SU-DHL-6 (cell line): Measurements from ENCODE around the gene AGPAT4.

Source experiments
- H2AFZ ChIP-seq: fragments of 200-600 bp; sonication (generic); 2 replicates; pipeline ENCODE4 v1.6.1; 2014; ENCODE audit warnings: low read depth, mild to moderate bottlenecking, moderate library complexity, mixed read lengths, antibody characterized with exemption, low read length; ENCODE audit not compliant: severe bottlenecking
- H3F3A ChIP-seq: fragments of 200-600 bp; shearing (Covaris generic); 2 replicates; pipeline ENCODE4 v1.6.0; 2016; ENCODE audit warnings: antibody characterized with exemption, mild to moderate bottlenecking; ENCODE audit not compliant: insufficient read depth
- H3K27ac ChIP-seq: fragments of 200-600 bp; sonication (generic); 2 replicates; pipeline ENCODE4 v1.5.1; 2016; ENCODE audit warnings: low read depth, mild to moderate bottlenecking, low read length, moderate library complexity, mixed read lengths
- H3K27me3 ChIP-seq: fragments of 200-600 bp; sonication (generic), shearing (Covaris generic); 2 replicates; pipeline ENCODE4 v1.6.0; 2014; ENCODE audit warnings: mild to moderate bottlenecking, low read length
- H3K36me3 ChIP-seq: fragments of 200-600 bp; sonication (generic); 2 replicates; pipeline ENCODE4 v1.6.1; 2014; ENCODE audit warnings: mild to moderate bottlenecking, low read length, mixed read lengths
- H3K4me2 ChIP-seq: fragments of 300-600, 200-600 bp; shearing (Covaris generic), sonication (generic); 2 replicates; pipeline ENCODE4 v1.6.0; 2014; ENCODE audit warnings: low read length, low read depth, mild to moderate bottlenecking; ENCODE audit not compliant: poor library complexity, severe bottlenecking
- H3K4me3 ChIP-seq: fragments of 200-600 bp; sonication (generic); 2 replicates; pipeline ENCODE4 v1.5.1; 2014; ENCODE audit warnings: antibody characterized with exemption, low read length, mild to moderate bottlenecking, mixed read lengths; ENCODE audit not compliant: insufficient read depth, poor library complexity, severe bottlenecking
- H3K79me2 ChIP-seq: fragments of 200-600 bp; sonication (generic); 2 replicates; pipeline ENCODE4 v1.6.1; 2014; ENCODE audit warnings: mild to moderate bottlenecking, low read length, moderate library complexity; ENCODE audit not compliant: insufficient read depth
- H3K9ac ChIP-seq: fragments of 200-600 bp; sonication (generic); 2 replicates; pipeline ENCODE4 v1.7.0; 2014; ENCODE audit warnings: mild to moderate bottlenecking, low read length
- H3K9me2 ChIP-seq: fragments of 200-600 bp; sonication (generic); replicated peaks from 2 replicates; pipeline ENCODE4 v1.6.1; 2014; ENCODE audit warnings: low read length; ENCODE audit not compliant: insufficient read depth
- H3K9me3 ChIP-seq: fragments of 200-600 bp; sonication (generic); 2 replicates; pipeline ENCODE4 v1.6.1; 2014; ENCODE audit warnings: low read length, mixed read lengths; ENCODE audit not compliant: insufficient read depth
- H4K20me1 ChIP-seq: fragments of 200-600 bp; sonication (generic); 2 replicates; pipeline ENCODE4 v1.6.1; 2014; ENCODE audit warnings: low read depth, mild to moderate bottlenecking, antibody characterized with exemption, low read length, moderate library complexity, mixed read lengths
- CTCF ChIP-seq: fragments of 200-600 bp; sonication (generic); IDR thresholded peaks from one replicate; pipeline ENCODE4 v1.5.1; 2017; ENCODE audit warnings: antibody characterized with exemption, mild to moderate bottlenecking, low read length, moderate library complexity; ENCODE audit not compliant: insufficient read depth, poor library complexity, severe bottlenecking
- EZH2phosphoT487 ChIP-seq: fragments of 200-600 bp; sonication (generic), shearing (Covaris generic); conservative IDR thresholded peaks from 2 replicates; pipeline ENCODE4 v1.6.1; 2018; ENCODE audit warnings: mild to moderate bottlenecking, antibody characterized with exemption, low read length, moderate library complexity, mixed read lengths

Gene AGPAT4

DNA sequence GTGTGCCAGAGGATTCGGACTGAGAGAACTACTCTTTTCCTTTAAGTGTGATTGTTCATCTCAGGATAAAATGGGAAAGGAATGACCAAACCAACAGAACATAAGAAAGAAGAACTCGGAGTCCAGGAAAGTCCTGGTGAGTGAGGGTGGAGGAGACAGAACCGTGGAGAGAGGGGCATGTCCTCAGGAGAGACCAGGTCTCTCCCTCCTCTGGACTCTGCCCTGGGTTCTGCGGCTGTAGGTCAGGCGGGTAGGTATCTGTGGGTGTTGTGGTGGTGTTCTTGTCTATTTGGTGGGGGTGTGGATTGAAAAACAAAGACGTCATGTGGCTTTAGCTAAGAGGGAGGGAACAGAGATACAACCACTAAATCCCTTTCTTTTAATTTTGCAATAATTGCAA, 29.1 kb upstream of the AGPAT4 start:
- no peak overlapping the region for H2AFZ ChIP-seq
- H3K27me3 ChIP-seq: no peaks in the 10 kb centered on the region
- no peak overlapping the region for H3K4me2 ChIP-seq
- TF ChIP-seq EZH2phosphoT487: no peak
- H3K4me3 ChIP-seq: no peak overlapping the region
- no peaks in the 10 kb centered on the region for H3K79me2 ChIP-seq
- H3K27ac ChIP-seq: no peak overlapping the region
- no peaks in the 10 kb centered on the region for H3K9me3 ChIP-seq
- H3K36me3 ChIP-seq: no peaks in the 10 kb centered on the region
- no peaks in the 10 kb centered on the region for H4K20me1 ChIP-seq
- H3K9ac ChIP-seq: no peak overlapping the region
- H3K9me2 ChIP-seq: no peaks in the 10 kb centered on the region
- H3F3A ChIP-seq: no peaks in the 10 kb centered on the region

DNA sequence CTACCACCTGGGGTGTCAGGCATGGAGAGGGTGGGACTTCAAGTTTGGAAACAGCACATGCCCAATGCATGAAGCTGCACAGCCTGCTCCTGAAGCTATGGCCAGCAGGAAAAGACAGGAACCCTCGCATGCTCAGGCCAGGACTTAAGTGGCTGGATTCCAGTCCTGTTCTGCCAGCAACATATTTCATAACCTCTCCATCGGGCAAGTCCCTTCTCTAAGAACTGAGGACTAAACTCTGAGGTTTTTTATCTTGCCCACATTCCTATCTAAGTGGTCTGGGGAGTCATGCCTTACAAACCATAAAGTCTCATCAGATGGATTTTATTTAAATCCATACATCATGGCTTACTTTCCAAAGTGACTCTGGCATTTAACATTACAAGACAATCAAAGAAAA, 27.5 kb upstream of the AGPAT4 start:
- H3K27me3 ChIP-seq: no peaks in the 10 kb centered on the region
- H3K9me2 ChIP-seq: no peaks in the 10 kb centered on the region
- no peaks in the 10 kb centered on the region for H3K36me3 ChIP-seq
- no peak overlapping the region for H3K9ac ChIP-seq
- H3K27ac ChIP-seq: no peak overlapping the region
- H3K79me2 ChIP-seq: no peaks in the 10 kb centered on the region
- 0 out of 2 replicates have a peak, but pooled peaks cover 3% of the 10 kb centered on the region for H3K9me3 ChIP-seq
- no peak overlapping the region for H3K4me2 ChIP-seq
- TF ChIP-seq CTCF: no peak
- TF ChIP-seq EZH2phosphoT487: no peak
- H2AFZ ChIP-seq: no peak overlapping the region
- no peaks in the 10 kb centered on the region for H4K20me1 ChIP-seq
- no peak overlapping the region for H3K4me3 ChIP-seq
- no peaks in the 10 kb centered on the region for H3F3A ChIP-seq

DNA sequence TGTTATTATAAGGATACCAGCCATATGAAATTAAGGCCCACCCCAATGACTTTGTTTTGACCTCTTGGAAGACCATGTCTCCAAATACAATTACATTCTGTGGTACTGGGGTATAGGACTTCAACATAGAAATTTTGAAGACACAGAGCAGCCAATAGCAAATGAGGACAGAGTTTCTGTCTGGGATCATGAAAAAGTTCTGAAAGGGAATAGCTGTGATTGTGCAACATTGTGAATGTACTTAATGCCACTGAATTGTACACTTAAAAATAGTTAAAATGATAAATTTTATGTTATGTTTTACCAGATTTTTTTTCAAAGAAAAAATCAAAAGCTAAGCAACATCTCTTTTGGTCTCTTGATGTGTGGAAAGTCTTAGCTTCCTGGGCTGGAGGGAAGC, 27.0 kb upstream of the AGPAT4 start:
- Histone ChIP-seq H3K9me3 (0 out of 2 replicates have a peak, but pooled peaks cover 3% of the 10 kb centered on the region), H3F3A (no peaks in the 10 kb centered on the region), H3K27me3 (no peaks in the 10 kb centered on the region), H4K20me1 (no peaks in the 10 kb centered on the region), H3K79me2 (no peaks in the 10 kb centered on the region), H2AFZ (no peak overlapping the region), H3K4me3 (no peak overlapping the region), H3K36me3 (no peaks in the 10 kb centered on the region), H3K9me2 (no peaks in the 10 kb centered on the region), H3K4me2 (no peak overlapping the region), H3K9ac (no peak overlapping the region), H3K27ac (no peak overlapping the region)
- TF ChIP-seq EZH2phosphoT487: no peak

DNA sequence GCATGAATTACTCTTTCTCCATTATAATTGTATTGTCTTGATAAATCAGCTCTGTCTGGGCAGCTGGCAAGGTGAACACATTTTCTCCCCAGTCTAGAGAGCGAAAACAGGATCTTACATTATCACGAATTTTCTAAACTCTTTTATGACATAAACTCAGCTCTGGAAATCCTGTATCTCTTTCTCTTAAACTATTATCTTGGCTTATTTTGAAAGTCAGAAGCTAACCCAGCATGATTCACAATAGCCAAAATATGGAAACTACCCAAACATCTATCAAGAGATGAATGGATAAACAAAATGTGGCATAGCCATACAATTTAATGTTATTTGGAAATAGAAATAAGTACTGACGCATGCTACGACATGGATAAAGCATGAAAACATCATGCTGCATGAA, 25.9 kb upstream of the AGPAT4 start:
- H4K20me1 ChIP-seq: no peaks in the 10 kb centered on the region
- no peaks in the 10 kb centered on the region for H3K27me3 ChIP-seq
- H3F3A ChIP-seq: no peaks in the 10 kb centered on the region
- no peak overlapping the region for H3K27ac ChIP-seq
- 0 out of 2 replicates have a peak, but pooled peaks cover 4% of the 10 kb centered on the region for H3K9me2 ChIP-seq
- 0 out of 2 replicates have a peak, but pooled peaks cover 3% of the 10 kb centered on the region for H3K9me3 ChIP-seq
- H3K9ac ChIP-seq: no peak overlapping the region
- no peak overlapping the region for H2AFZ ChIP-seq
- no peaks in the 10 kb centered on the region for H3K79me2 ChIP-seq
- no peak overlapping the region for H3K4me2 ChIP-seq
- no peaks in the 10 kb centered on the region for H3K36me3 ChIP-seq
- H3K4me3 ChIP-seq: no peak overlapping the region
- TF ChIP-seq CTCF (no peak), EZH2phosphoT487 (no peak)
